ENCODE results near the gene SPATA3. TPM values are rescaled to one million over a fixed set of nuclear protein-coding genes. Genes with fewer than 3 reads are reported as not detected.

Gene SPATA3
- total and polyA plus RNA-seq, 2 of the 8 experiments (the other 6 are each of a cell fraction or from before 2014, with no cell fraction given), result not detected

GRCh38 chr2:230975927-230976326 lies 20.0 kb upstream of the SPATA3 start (continued):
- no peak for TF ChIP-seq TBP (IDR thresholded peaks at IDR 0.05; ENCODE audit: low read depth, low read length)
